Neuron (in vitro differentiated cells): Measurements from ENCODE around the gene TMEM170A.

Experiments used
- H2AFZ ChIP-seq: one replicate; pipeline ENCODE4 v1.6.1; 2013; ENCODE audit warnings: low read depth, mild to moderate bottlenecking, inconsistent platforms, low read length, moderate library complexity
- H3K27me3 ChIP-seq: one replicate; pipeline ENCODE4 v1.6.1; 2013; ENCODE audit warnings: low read length; ENCODE audit not compliant: insufficient read depth
- H3K36me3 ChIP-seq: one replicate; pipeline ENCODE4 v1.6.1; 2013; ENCODE audit warnings: low read length; ENCODE audit not compliant: insufficient read depth
- H3K4me1 ChIP-seq: one replicate; pipeline ENCODE4 v1.6.1; 2013; ENCODE audit warnings: low read length; ENCODE audit not compliant: insufficient read depth
- H3K4me3 ChIP-seq: 2 replicates; pipeline ENCODE4 v1.5.1; 2013; ENCODE audit warnings: mild to moderate bottlenecking, low read length, moderate library complexity
- H3K9me3 ChIP-seq: one replicate; pipeline ENCODE4 v1.6.1; 2013; ENCODE audit warnings: low read length

The TMEM170A gene

GRCh38 chr16:75394941-75395340 lies 69.5 kb downstream of the TMEM170A start:
- Histone ChIP-seq H2AFZ (no peak overlapping the region), H3K4me1 (no peaks in the 10 kb centered on the region), H3K4me3 (no peak overlapping the region), H3K9me3 (no peaks in the 10 kb centered on the region), H3K36me3 (peaks cover 28% of the 10 kb centered on the region), H3K27me3 (no peaks in the 10 kb centered on the region)
